Neural cell (in vitro differentiated cells): ENCODE data around the gene ZNF467. TPM values are rescaled to one million over a fixed set of nuclear protein-coding genes. Genes with fewer than 3 reads are reported as not detected.

Experiments used
- H2AFZ ChIP-seq: fragments of 200-600, 300-800 bp; sonication (generic), shearing (Covaris generic); 2 replicates; pipeline ENCODE4 v1.6.0; 2014; ENCODE audit warnings: low read depth, mild to moderate bottlenecking, antibody characterized with exemption, low read length, moderate library complexity
- H3F3A ChIP-seq: fragments of 200-600 bp; shearing (Covaris generic); 2 replicates; pipeline ENCODE4 v1.6.1; 2016; ENCODE audit warnings: mild to moderate bottlenecking, moderate library complexity, mixed read lengths, antibody characterized with exemption, low read length; ENCODE audit not compliant: insufficient read depth, poor library complexity, severe bottlenecking
- H3K27ac ChIP-seq: fragments of 200-600, 300-800 bp; sonication (generic), shearing (Covaris generic); 2 replicates; pipeline ENCODE4 v1.5.1; 2014; ENCODE audit warnings: mild to moderate bottlenecking, low read length, moderate library complexity
- H3K27me3 ChIP-seq: fragments of 300-800, 200-600 bp; sonication (generic), shearing (Covaris generic); 2 replicates; pipeline ENCODE4 v1.6.0; 2014; ENCODE audit warnings: mild to moderate bottlenecking, low read depth, low read length, moderate library complexity; ENCODE audit not compliant: insufficient read depth
- H3K36me3 ChIP-seq: fragments of 300-800, 200-600 bp; sonication (generic), shearing (Covaris generic); 2 replicates; pipeline ENCODE4 v1.5.1; 2014; ENCODE audit warnings: mild to moderate bottlenecking, antibody characterized with exemption, low read length, moderate library complexity; ENCODE audit not compliant: insufficient read depth
- H3K4me2 ChIP-seq: fragments of 300-800, 200-600 bp; sonication (generic), shearing (Covaris generic); 2 replicates; pipeline ENCODE4 v1.6.0; 2014; ENCODE audit warnings: mild to moderate bottlenecking, low read length
- H3K4me3 ChIP-seq: fragments of 300-800, 200-600 bp; sonication (generic), shearing (Covaris generic); 2 replicates; pipeline ENCODE4 v1.5.1; 2014; ENCODE audit warnings: mild to moderate bottlenecking, low read length, moderate library complexity
- H3K79me2 ChIP-seq: fragments of 200-600 bp; shearing (Covaris generic); replicated peaks from 2 replicates; pipeline ENCODE4 v1.6.0; 2014; ENCODE audit warnings: mild to moderate bottlenecking, low read length, moderate library complexity; ENCODE audit not compliant: insufficient read depth
- H3K9ac ChIP-seq: fragments of 300-800, 200-600 bp; sonication (generic), shearing (Covaris generic); 2 replicates; pipeline ENCODE4 v1.6.1; 2016; ENCODE audit warnings: mild to moderate bottlenecking, low read length, mixed read lengths
- H3K9me2 ChIP-seq: fragments of 200-600 bp; shearing (Covaris generic); 2 replicates; pipeline ENCODE4 v1.6.1; 2016; ENCODE audit warnings: mild to moderate bottlenecking, low read length, mixed read lengths; ENCODE audit not compliant: insufficient read depth
- H3K9me3 ChIP-seq: fragments of 200-600, 300-800 bp; sonication (generic), shearing (Covaris generic); 2 replicates; pipeline ENCODE4 v1.6.1; 2016; ENCODE audit warnings: mild to moderate bottlenecking, mixed run types, low read length, moderate library complexity, mixed read lengths
- H4K20me1 ChIP-seq: fragments of 200-600 bp; shearing (Covaris generic); 2 replicates; pipeline ENCODE4 v1.6.1; 2016; ENCODE audit warnings: mild to moderate bottlenecking, mixed run types; ENCODE audit not compliant: insufficient read depth
- EZH2 ChIP-seq: fragments of 200-600, 300-800 bp; shearing (Covaris generic), sonication (generic); IDR thresholded peaks from 2 replicates; pipeline ENCODE4 v1.6.1; 2014; ENCODE audit warnings: antibody characterized with exemption, low read length, borderline replicate concordance, mild to moderate bottlenecking; ENCODE audit not compliant: insufficient read depth, poor library complexity, severe bottlenecking
- POLR2AphosphoS5 ChIP-seq: IDR thresholded peaks from 2 replicates; pipeline ENCODE4 v1.6.1; 2012
- RAD21 ChIP-seq: fragments of 450-650 bp; conservative IDR thresholded peaks from 2 replicates; pipeline ENCODE4 v1.6.1; 2014; ENCODE audit warnings: antibody characterized with exemption, mild to moderate bottlenecking, moderate library complexity
- SMC3 ChIP-seq: fragments of 450-650 bp; conservative IDR thresholded peaks from 2 replicates; pipeline ENCODE4 v1.6.1; 2014; ENCODE audit warnings: antibody characterized with exemption, mild to moderate bottlenecking, moderate library complexity; ENCODE audit not compliant: poor library complexity
- TAF1 ChIP-seq: IDR thresholded peaks from 2 replicates; pipeline ENCODE4 v1.6.1; 2012; ENCODE audit warnings: low read depth
- polyA plus RNA-seq: library from polyadenylated mRNA; depleted of rRNA; stranded (reverse); fragments of >200 nt; gene quantifications from 2 replicates; pipeline ENCODE4 v1.2.3, GENCODE V29; 2014
- TF ChIP-seq, protein P1 (sequence below): IDR thresholded peaks from 2 replicates; pipeline ENCODE4 v1.6.1; 2012; ENCODE audit warnings: borderline replicate concordance
- TF ChIP-seq, protein P2 (sequence below): fragments of 450-650 bp; IDR thresholded peaks from 2 replicates; pipeline ENCODE4 v1.5.1; 2014; ENCODE audit warnings: antibody characterized with exemption, mild to moderate bottlenecking, moderate library complexity; ENCODE audit not compliant: poor library complexity, severe bottlenecking

ZNF467 gene
- polyA plus RNA-seq, 1 donor from 2014 or later = 11.9 TPM

DNA sequence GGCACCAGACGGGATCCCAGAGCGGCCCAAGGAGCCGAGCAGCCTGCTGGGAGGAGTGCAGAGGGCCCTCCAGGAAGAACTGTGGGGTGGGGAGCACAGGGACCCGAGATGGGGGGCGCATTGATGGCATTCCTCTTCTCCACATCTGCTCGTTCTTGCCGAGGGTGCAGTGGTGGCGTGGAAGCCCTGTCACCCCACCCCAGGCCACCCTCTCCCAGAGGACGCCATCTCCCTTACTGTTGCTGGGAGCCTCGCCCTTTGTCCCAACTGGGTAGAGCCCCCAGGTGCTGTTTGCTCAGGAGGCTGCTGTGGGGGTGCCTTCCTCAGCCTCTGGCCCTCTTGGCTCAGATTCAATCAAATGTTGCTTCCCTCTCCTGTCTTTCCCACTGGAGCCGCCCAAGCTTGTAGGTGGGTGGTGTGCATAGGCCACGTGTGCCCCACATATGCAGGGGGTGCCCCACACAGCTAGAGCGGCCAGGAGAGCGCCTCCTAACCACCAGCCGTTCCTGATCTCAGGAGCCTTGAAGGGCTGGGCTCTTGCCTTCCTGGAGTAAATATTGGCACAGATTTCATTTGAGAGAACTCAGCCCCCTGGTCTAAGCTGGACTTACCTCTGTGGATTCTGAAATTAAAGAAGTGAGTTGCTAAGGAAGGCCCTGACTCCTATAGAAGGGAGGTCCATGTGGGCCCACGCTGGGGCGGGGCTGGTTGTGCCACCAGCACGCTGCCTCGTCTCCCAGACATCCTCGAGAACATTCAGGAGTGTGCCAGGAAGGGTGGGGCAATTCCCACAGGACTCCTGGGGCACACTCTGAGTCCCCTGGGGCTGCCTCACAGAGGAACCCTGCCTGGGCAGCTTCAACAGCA, 39.2 kb downstream of the ZNF467 start:
- no peaks in the 10 kb centered on the region for H3F3A ChIP-seq
- H3K9me3 ChIP-seq = no peaks in the 10 kb centered on the region
- H3K79me2 ChIP-seq = no peaks in the 10 kb centered on the region
- H3K9me2 ChIP-seq = no peaks in the 10 kb centered on the region
- H2AFZ ChIP-seq = no peak overlapping the region
- H3K4me2 ChIP-seq = no peak overlapping the region
- H3K27ac ChIP-seq = no peak overlapping the region
- H3K9ac ChIP-seq = no peak overlapping the region
- H3K36me3 ChIP-seq = no peaks in the 10 kb centered on the region
- TF ChIP-seq EZH2 (no peak), POLR2AphosphoS5 (no peak)
- TF ChIP-seq, protein P1, sequence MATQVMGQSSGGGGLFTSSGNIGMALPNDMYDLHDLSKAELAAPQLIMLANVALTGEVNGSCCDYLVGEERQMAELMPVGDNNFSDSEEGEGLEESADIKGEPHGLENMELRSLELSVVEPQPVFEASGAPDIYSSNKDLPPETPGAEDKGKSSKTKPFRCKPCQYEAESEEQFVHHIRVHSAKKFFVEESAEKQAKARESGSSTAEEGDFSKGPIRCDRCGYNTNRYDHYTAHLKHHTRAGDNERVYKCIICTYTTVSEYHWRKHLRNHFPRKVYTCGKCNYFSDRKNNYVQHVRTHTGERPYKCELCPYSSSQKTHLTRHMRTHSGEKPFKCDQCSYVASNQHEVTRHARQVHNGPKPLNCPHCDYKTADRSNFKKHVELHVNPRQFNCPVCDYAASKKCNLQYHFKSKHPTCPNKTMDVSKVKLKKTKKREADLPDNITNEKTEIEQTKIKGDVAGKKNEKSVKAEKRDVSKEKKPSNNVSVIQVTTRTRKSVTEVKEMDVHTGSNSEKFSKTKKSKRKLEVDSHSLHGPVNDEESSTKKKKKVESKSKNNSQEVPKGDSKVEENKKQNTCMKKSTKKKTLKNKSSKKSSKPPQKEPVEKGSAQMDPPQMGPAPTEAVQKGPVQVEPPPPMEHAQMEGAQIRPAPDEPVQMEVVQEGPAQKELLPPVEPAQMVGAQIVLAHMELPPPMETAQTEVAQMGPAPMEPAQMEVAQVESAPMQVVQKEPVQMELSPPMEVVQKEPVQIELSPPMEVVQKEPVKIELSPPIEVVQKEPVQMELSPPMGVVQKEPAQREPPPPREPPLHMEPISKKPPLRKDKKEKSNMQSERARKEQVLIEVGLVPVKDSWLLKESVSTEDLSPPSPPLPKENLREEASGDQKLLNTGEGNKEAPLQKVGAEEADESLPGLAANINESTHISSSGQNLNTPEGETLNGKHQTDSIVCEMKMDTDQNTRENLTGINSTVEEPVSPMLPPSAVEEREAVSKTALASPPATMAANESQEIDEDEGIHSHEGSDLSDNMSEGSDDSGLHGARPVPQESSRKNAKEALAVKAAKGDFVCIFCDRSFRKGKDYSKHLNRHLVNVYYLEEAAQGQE = no peak
- TF ChIP-seq, protein P2, sequence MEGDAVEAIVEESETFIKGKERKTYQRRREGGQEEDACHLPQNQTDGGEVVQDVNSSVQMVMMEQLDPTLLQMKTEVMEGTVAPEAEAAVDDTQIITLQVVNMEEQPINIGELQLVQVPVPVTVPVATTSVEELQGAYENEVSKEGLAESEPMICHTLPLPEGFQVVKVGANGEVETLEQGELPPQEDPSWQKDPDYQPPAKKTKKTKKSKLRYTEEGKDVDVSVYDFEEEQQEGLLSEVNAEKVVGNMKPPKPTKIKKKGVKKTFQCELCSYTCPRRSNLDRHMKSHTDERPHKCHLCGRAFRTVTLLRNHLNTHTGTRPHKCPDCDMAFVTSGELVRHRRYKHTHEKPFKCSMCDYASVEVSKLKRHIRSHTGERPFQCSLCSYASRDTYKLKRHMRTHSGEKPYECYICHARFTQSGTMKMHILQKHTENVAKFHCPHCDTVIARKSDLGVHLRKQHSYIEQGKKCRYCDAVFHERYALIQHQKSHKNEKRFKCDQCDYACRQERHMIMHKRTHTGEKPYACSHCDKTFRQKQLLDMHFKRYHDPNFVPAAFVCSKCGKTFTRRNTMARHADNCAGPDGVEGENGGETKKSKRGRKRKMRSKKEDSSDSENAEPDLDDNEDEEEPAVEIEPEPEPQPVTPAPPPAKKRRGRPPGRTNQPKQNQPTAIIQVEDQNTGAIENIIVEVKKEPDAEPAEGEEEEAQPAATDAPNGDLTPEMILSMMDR = no peak
- no peak overlapping the region for H3K4me3 ChIP-seq
- no peaks in the 10 kb centered on the region for H4K20me1 ChIP-seq
- H3K27me3 ChIP-seq = no peaks in the 10 kb centered on the region

DNA sequence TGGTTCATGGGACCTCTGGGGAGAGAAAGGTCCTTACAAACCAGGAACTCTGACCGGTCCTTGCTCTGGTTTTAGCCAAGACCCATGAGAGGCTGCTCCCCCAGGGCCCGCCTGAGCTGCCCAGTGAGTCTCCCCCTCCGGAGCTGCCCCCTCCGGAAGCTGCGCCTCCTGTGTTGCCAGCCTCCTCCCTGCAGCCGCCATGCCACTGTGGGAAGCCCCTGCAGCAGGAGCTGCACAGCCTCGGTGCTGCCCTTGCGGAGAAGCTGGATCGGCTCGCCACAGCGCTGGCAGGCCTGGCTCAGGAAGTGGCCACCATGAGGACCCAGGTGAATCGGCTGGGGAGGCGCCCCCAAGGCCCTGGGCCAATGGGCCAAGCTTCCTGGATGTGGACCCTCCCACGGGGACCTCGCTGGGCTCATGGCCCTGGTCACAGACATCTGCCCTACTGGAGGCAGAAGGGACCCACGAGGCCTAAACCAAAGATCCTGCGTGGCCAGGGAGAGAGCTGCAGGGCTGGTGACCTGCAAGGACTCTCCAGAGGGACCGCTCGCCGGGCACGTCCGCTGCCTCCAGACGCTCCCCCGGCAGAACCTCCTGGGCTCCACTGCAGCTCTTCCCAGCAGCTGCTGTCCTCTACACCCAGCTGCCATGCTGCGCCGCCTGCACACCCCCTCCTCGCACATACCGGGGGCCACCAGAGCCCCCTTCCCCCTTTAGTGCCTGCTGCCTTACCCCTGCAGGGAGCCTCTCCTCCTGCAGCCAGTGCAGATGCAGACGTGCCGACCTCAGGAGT, 40.1 kb downstream of the ZNF467 start:
- Histone ChIP-seq H2AFZ (no peak overlapping the region), H3K36me3 (no peaks in the 10 kb centered on the region), H3K79me2 (no peaks in the 10 kb centered on the region), H3K27me3 (no peaks in the 10 kb centered on the region), H3K9me3 (no peaks in the 10 kb centered on the region), H3K27ac (no peak overlapping the region), H3K4me3 (no peak overlapping the region), H3K4me2 (no peak overlapping the region), H4K20me1 (no peaks in the 10 kb centered on the region), H3K9me2 (no peaks in the 10 kb centered on the region), H3F3A (no peaks in the 10 kb centered on the region), H3K9ac (no peak overlapping the region)
- TF ChIP-seq TAF1 (no peak), RAD21 (no peak), SMC3 (no peak), POLR2AphosphoS5 (no peak)
- TF ChIP-seq, protein P2 = no peak
